Left ventricle myocardium inferior (tissue), 1 donor: ENCODE data around the gene OPCML. TPM values are rescaled to one million over a fixed set of nuclear protein-coding genes. Genes with fewer than 3 reads are reported as not detected.

Experiments
- DNase-seq: peaks from one replicate; pipeline ENCODE4 v3.0.0-alpha.2; 2020
- H3K27ac ChIP-seq: fragments of 200-600 bp; replicated peaks from 2 replicates; pipeline ENCODE4 v1.8.0; 2021
- H3K27me3 ChIP-seq: fragments of 200-600 bp; 2 replicates; pipeline ENCODE4 v1.8.0; 2021; ENCODE audit warnings: low read depth
- H3K36me3 ChIP-seq: fragments of 200-600 bp; 2 replicates; pipeline ENCODE4 v1.8.0; 2021
- H3K4me1 ChIP-seq: fragments of 200-600 bp; 2 replicates; pipeline ENCODE4 v1.8.0; 2021
- H3K4me3 ChIP-seq: fragments of 200-600 bp; 2 replicates; pipeline ENCODE4 v1.8.0; 2021; ENCODE audit warnings: mild to moderate bottlenecking, moderate library complexity
- H3K9me3 ChIP-seq: fragments of 200-600 bp; replicated peaks from 2 replicates; pipeline ENCODE4 v1.8.0; 2021
- intact Hi-C: fragments of 100-400 bp; cut with micrococcal nuclease; formaldehyde crosslinking; loops from one replicate; pipeline ENCODE4 v1.11.0; 2022
- total RNA-seq: library from RNA; stranded (reverse); fragmentation: NEBNext Ultra II Directional; extraction: Animal tissue kit (Norgen Biotek cat#: 25700); gene quantifications from one replicate; pipeline ENCODE4 v1.2.1, GENCODE V29; 2021
- TF ChIP-seq, protein P1 (sequence below): fragments of 200-600 bp; IDR thresholded peaks from 2 replicates; pipeline ENCODE4 v1.8.0; 2021; ENCODE audit warnings: antibody characterized with exemption, mild to moderate bottlenecking, borderline replicate concordance
- donor health status: DM: no; HTN: yes; CAD: no; lungs with severe emphysema.

OPCML gene
- total RNA-seq, 1 donor from 2014 or later = 0.63 TPM

DNA sequence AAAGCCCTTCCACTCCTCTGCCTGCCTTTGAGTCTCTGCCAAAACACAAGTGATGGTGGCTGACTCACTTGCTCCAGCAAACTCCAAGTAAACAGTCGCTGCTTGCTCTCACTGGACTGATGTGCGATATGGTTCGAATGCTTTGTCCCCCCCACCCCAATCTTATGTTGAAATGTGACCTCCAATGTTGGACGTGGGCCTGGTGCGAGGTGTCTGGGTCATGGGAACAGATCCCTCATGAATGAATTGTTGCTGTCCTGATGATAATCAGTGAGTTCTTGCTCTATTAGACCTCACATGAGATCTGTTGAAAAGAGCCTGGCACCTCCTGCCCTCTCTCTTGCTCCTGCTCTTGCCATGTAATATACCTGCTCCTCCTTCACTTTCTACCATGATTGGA is 747.9 kb downstream of the OPCML start:
- intact Hi-C loops = no loop called here

DNA sequence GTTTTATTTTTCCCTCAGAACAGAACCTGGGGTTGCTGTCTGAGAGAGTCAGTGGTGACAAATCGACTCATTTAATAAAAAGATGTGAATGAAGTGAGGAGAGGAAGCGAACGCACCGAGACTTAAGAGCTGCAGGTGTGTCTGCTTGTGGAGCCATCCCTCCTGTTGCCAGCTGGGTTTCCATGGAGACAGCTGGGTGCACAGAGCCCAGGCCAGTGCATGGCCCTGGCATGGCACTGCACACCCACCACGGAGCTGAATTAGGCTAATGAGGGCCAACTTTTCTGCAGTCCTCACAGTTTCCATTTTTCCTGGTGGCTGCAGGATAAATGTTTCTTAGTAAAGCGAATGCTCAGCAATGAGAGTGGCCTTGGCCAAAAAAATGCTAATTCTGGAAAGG is 750.2 kb downstream of the OPCML start:
- TF ChIP-seq, protein P1, sequence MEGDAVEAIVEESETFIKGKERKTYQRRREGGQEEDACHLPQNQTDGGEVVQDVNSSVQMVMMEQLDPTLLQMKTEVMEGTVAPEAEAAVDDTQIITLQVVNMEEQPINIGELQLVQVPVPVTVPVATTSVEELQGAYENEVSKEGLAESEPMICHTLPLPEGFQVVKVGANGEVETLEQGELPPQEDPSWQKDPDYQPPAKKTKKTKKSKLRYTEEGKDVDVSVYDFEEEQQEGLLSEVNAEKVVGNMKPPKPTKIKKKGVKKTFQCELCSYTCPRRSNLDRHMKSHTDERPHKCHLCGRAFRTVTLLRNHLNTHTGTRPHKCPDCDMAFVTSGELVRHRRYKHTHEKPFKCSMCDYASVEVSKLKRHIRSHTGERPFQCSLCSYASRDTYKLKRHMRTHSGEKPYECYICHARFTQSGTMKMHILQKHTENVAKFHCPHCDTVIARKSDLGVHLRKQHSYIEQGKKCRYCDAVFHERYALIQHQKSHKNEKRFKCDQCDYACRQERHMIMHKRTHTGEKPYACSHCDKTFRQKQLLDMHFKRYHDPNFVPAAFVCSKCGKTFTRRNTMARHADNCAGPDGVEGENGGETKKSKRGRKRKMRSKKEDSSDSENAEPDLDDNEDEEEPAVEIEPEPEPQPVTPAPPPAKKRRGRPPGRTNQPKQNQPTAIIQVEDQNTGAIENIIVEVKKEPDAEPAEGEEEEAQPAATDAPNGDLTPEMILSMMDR = no peak
- H3K4me1 ChIP-seq = peaks cover 7% of the 10 kb centered on the region
- H3K36me3 ChIP-seq = no peaks in the 10 kb centered on the region
- no peaks in the 10 kb centered on the region for H3K9me3 ChIP-seq
- H3K4me3 ChIP-seq = no peak overlapping the region
- H3K27me3 ChIP-seq = no peaks in the 10 kb centered on the region
- H3K27ac ChIP-seq = no peak overlapping the region
- intact Hi-C loops = no loop called here
- DNase-seq = no peak

More for the DNA sequence above, 747.9 kb downstream of the OPCML start:
- Histone ChIP-seq H3K27ac (no peak overlapping the region), H3K9me3 (no peaks in the 10 kb centered on the region), H3K4me1 (peaks cover 7% of the 10 kb centered on the region), H3K36me3 (no peaks in the 10 kb centered on the region), H3K4me3 (no peak overlapping the region), H3K27me3 (peaks cover 4% of the 10 kb centered on the region)
- DNase-seq = no peak
- TF ChIP-seq, protein P1 = no peak

DNA sequence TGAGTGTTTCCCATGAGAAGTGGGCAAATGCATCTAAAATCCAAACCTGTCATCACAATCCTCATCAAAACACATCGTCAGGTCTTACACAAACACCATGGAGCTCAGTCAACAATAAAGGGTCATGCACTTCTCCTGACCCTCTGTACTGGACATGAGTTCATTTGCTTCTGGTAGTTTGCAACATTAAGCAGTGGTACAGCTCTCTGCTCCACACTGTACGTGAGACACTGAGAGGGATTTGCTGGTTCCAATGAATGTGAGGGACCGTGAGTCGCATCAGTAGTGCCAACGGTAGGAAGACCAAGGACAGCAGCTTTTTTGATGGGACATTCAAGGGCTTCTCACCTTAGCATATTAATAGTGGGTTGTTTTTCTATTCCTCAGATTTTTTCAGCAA is 752.3 kb downstream of the OPCML start:
- Histone ChIP-seq H3K4me3 (no peak overlapping the region), H3K9me3 (no peaks in the 10 kb centered on the region), H3K4me1 (peaks cover 7% of the 10 kb centered on the region), H3K27ac (no peak overlapping the region), H3K27me3 (no peaks in the 10 kb centered on the region), H3K36me3 (no peaks in the 10 kb centered on the region)
- TF ChIP-seq, protein P1 = no peak
- no peak for DNase-seq
- intact Hi-C loops = no loop called here

DNA sequence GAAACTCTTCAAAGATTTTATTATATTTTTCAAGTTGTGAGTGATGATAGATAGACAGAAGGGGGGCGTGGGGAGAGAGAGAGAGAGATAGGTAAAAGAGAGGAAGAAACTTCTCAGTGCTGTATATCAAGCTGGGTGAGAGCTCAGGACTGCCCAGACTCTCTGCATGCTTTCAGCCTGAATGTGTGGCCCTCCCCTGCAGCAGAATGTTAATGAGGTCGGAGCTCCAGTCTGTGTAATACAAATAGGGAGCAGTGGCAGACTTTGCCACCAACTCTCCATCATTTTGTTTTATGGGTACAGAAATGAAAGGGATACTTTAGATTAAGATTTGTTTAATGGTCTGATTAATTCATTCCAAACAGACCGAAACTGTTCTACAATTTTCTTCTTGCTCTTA is 752.8 kb downstream of the OPCML start:
- TF ChIP-seq, protein P1 = no peak
- H3K4me1 ChIP-seq = peaks cover 5% of the 10 kb centered on the region
- H3K36me3 ChIP-seq = no peaks in the 10 kb centered on the region
- intact Hi-C loops = no loop called here
- no peak overlapping the region for H3K4me3 ChIP-seq
- no peaks in the 10 kb centered on the region for H3K9me3 ChIP-seq
- DNase-seq = no peak
- no peak overlapping the region for H3K27ac ChIP-seq
- no peaks in the 10 kb centered on the region for H3K27me3 ChIP-seq

DNA sequence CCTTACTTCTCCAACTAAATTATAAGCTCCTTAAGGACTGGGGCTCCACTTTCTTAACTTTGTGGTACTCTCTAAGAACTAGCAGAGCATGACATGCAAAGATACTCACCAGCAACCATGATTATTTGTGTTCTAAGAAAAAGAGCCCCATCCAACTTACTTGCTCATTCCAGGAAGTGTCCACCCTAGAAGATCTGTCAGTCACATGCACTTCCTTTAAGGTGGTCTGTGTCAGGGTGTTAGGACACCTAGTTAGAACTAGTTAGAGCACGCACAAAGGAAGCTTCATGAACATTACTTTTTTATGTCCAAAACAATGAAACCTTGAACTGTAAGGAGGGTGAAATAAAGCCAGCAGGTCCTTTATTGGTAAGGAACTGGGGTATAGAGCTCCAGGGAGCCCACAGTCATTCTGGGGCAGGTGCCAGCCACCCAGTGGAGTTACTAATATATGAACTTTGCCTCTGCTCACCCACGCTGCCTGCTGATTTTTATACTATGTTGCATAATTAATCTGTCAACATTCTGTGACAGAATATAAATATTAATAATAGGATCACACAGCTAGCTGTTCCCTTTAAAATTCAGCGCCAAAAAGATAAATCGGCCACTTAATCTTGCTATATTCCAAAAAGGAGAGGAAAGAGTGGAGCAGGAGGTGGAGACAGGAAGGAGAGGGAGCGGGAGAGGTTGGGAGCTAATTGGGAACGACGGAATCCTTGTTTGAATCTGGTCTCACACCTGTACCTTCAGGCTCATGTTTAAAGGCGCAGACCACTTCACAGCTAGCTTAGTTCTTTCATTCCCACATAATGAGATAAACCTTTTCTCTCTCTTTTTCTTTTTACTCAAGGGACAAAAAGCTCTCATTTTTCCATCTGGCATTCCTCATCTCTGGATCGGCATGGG is 755.0 kb downstream of the OPCML start:
- TF ChIP-seq, protein P1 = no peak
- DNase-seq = no peak
- no peak overlapping the region for H3K27ac ChIP-seq
- no peaks in the 10 kb centered on the region for H3K27me3 ChIP-seq
- H3K4me1 ChIP-seq = no peaks in the 10 kb centered on the region
- no peak overlapping the region for H3K4me3 ChIP-seq
- H3K9me3 ChIP-seq = no peaks in the 10 kb centered on the region
- H3K36me3 ChIP-seq = no peaks in the 10 kb centered on the region
- intact Hi-C loops = no loop called here
